ENCODE results near the gene MYO3A. TPM values are rescaled to one million over a fixed set of nuclear protein-coding genes. Genes with fewer than 3 reads are reported as not detected.
A peak's percentile ranks its signal among the peaks of the same experiment; 100 is the strongest.

Gene MYO3A
- total and polyA plus RNA-seq, 2 experiments from 2014 or later: 3.0 to 10.7 TPM

- Mint-ChIP-seq H3K27me3 (ENCODE audit: insufficient read depth, low read depth, poor library complexity) (no peaks in the 10 kb centered on the region), H3K9me3 (peaks cover 4% of the 10 kb centered on the region; the same call in 2 of the 3 replicates), H3K4me3 (no peak overlapping the region), H3K4me1 (peaks cover 9% of the 10 kb centered on the region; the same call in 2 of the 3 replicates), H3K27ac (no peak overlapping the region; the same call in 1 of the 2 replicates), H3K36me3 (ENCODE audit: low read depth) (peaks cover 18% of the 10 kb centered on the region)
- no peak for TF ChIP-seq NANOG (IDR thresholded peaks at IDR 0.05; ENCODE audit: borderline replicate concordance)
- TF ChIP-seq CREB1 (CRISPR knock-in tag; IDR thresholded peaks at IDR 0.05; ENCODE audit: low read depth): no peak
- TF ChIP-seq EZH2 (IDR thresholded peaks at IDR 0.05; ENCODE audit: low read depth, unreplicated experiment): no peak
- no peak for TF ChIP-seq REST (IDR thresholded peaks at IDR 0.05; ENCODE audit: unreplicated experiment)
- TF ChIP-seq CTCF (conservative IDR thresholded peaks at IDR 0.05; ENCODE audit: low read depth in 2 of 2): no peak
- no peak for TF ChIP-seq ETS1 (IDR thresholded peaks at IDR 0.05)
- no peaks in the 10 kb centered on the region for H3K79me2 ChIP-seq (replicated peaks; ENCODE audit: insufficient read depth)
- H3F3A ChIP-seq (replicated peaks; ENCODE audit: low read depth): no peaks in the 10 kb centered on the region
- no peaks in the 10 kb centered on the region for H3K9me2 ChIP-seq (ENCODE audit: insufficient read depth)
- peak; percentile 60 for DNase-seq (ENCODE audit: low spot score)
- no peaks in the 10 kb centered on the region for H3K4me1 ChIP-seq (ENCODE audit: insufficient read depth)
- H3K4me3 ChIP-seq: no peak overlapping the region
- no peak overlapping the region for H3K27ac ChIP-seq (ENCODE audit: low read depth)
- no peaks in the 10 kb centered on the region for H3K27me3 ChIP-seq (ENCODE audit: insufficient read depth)
- H2AFZ ChIP-seq: no peak overlapping the region
- H4K20me1 ChIP-seq (replicated peaks; ENCODE audit: insufficient read depth): no peaks in the 10 kb centered on the region
- no peak overlapping the region for H3K4me2 ChIP-seq
- H3K36me3 ChIP-seq (ENCODE audit: insufficient read depth): no peaks in the 10 kb centered on the region
- peak; percentile 72 for ATAC-seq
Measured at GRCh38 chr10:25974897-25975459, 40.9 kb downstream of the MYO3A start.

- Mint-ChIP-seq H3K4me3 (no peak overlapping the region), H3K27me3 (ENCODE audit: insufficient read depth, low read depth, poor library complexity) (no peaks in the 10 kb centered on the region), H3K4me1 (peaks cover 9% of the 10 kb centered on the region; the same call in 2 of the 3 replicates), H3K9me3 (peaks cover 25% of the 10 kb centered on the region), H3K27ac (no peak overlapping the region), H3K36me3 (ENCODE audit: low read depth) (peaks cover 38% of the 10 kb centered on the region)
- H3K36me3 ChIP-seq (ENCODE audit: insufficient read depth): no peaks in the 10 kb centered on the region
- H3K9me2 ChIP-seq (ENCODE audit: insufficient read depth): no peaks in the 10 kb centered on the region
- H3K27me3 ChIP-seq (ENCODE audit: insufficient read depth): no peaks in the 10 kb centered on the region
- H3K79me2 ChIP-seq (replicated peaks; ENCODE audit: insufficient read depth): no peaks in the 10 kb centered on the region
- DNase-seq (ENCODE audit: low spot score) (no peak), ATAC-seq (no peak)
- no peak overlapping the region for H3K27ac ChIP-seq (ENCODE audit: low read depth)
- no peaks in the 10 kb centered on the region for H4K20me1 ChIP-seq (replicated peaks; ENCODE audit: insufficient read depth)
- no peak overlapping the region for H2AFZ ChIP-seq
- no peaks in the 10 kb centered on the region for H3F3A ChIP-seq (replicated peaks; ENCODE audit: low read depth)
- H3K4me3 ChIP-seq: no peak overlapping the region
- H3K4me1 ChIP-seq (ENCODE audit: insufficient read depth): no peaks in the 10 kb centered on the region
- no peak overlapping the region for H3K4me2 ChIP-seq
- TF ChIP-seq ZNF114 (CRISPR knock-in tag; IDR thresholded peaks at IDR 0.05) (no peak), POLR2AphosphoS5 (IDR thresholded peaks at IDR 0.05; ENCODE audit: low read depth) (no peak), ZNF331 (CRISPR knock-in tag; IDR thresholded peaks at IDR 0.05; ENCODE audit: low read depth) (no peak), CTCF (conservative IDR thresholded peaks at IDR 0.05; ENCODE audit: low read depth in 2 of 2) (no peak), JUNB (IDR thresholded peaks at IDR 0.05; ENCODE audit: unreplicated experiment) (no peak), EZH2phosphoT487 (IDR thresholded peaks at IDR 0.05; ENCODE audit: unreplicated experiment) (no peak)
Measured at GRCh38 chr10:25978771-25979170, 44.7 kb downstream of the MYO3A start.
